ENCODE data around the gene LMX1B. TPM values are rescaled to one million over a fixed set of nuclear protein-coding genes. Genes with fewer than 3 reads are reported as not detected.
"Not testable (repeated sequence)": the region's sequence is repeated elsewhere in the genome, so short reads cannot be mapped to it uniquely, and the experiment has no call there.

LMX1B gene
- total RNA-seq, 1 experiment from 2014 or later = not detected

- not testable (repeated sequence) for H3K9me2 ChIP-seq (replicated peaks; ENCODE audit: insufficient read depth, low read length); H2AFZ ChIP-seq (ENCODE audit: low read length); H3K79me2 ChIP-seq (ENCODE audit: low read length); DNase-seq; H3K4me2 ChIP-seq (ENCODE audit: low read depth, low read length, poor library complexity, severe bottlenecking); H3K4me3 ChIP-seq (ENCODE audit: low read length); H3K27me3 ChIP-seq (ENCODE audit: low read length); H3K9ac ChIP-seq (ENCODE audit: low read length); H3K27ac ChIP-seq (ENCODE audit: low read length); H4K20me1 ChIP-seq (ENCODE audit: insufficient read depth, low read depth, low read length); H3K4me1 ChIP-seq (ENCODE audit: low read length); H3K9me3 ChIP-seq (ENCODE audit: low read length); H3K36me3 ChIP-seq (ENCODE audit: insufficient read depth, low read length)
Observed at GRCh38 chr9:126707712-126708111, 94.0 kb downstream of the LMX1B start.

DNA sequence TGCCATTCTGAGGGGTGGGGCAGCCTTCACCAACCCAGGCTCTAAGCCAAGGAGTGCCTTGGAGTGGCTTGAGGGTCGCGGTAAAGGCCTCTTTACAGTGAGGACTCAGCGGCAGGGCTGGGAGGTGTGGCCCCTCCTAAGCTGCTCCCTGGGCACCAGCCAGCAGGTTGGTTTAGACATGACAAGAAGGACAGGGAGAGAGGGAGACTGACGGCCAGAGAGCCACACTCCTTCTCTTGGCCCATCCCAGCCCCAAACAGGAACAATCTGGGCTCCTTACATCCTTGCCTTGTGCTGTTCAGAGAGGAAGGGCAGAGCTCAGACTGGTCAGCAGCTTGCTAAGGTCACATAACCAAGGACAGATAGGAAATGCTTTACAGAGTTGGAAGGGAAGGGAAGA is 94.5 kb downstream of the LMX1B start:
- H3K36me3 ChIP-seq (ENCODE audit: insufficient read depth, low read length) = no peaks in the 10 kb centered on the region
- no peak overlapping the region for H3K9ac ChIP-seq (ENCODE audit: low read length)
- H3K79me2 ChIP-seq (ENCODE audit: low read length) = no peaks in the 10 kb centered on the region
- no peaks in the 10 kb centered on the region for H3K27me3 ChIP-seq (ENCODE audit: low read length)
- no peaks in the 10 kb centered on the region for H3K9me2 ChIP-seq (replicated peaks; ENCODE audit: insufficient read depth, low read length)
- no peak for DNase-seq
- no peaks in the 10 kb centered on the region for H3K4me1 ChIP-seq (ENCODE audit: low read length)
- no peaks in the 10 kb centered on the region for H4K20me1 ChIP-seq (ENCODE audit: insufficient read depth, low read depth, low read length)
- no peak overlapping the region for H3K4me2 ChIP-seq (ENCODE audit: low read depth, low read length, poor library complexity, severe bottlenecking)
- no peak overlapping the region for H3K4me3 ChIP-seq (ENCODE audit: low read length)
- H2AFZ ChIP-seq (ENCODE audit: low read length) = no peak overlapping the region
- H3K27ac ChIP-seq (ENCODE audit: low read length) = no peak overlapping the region
- no peaks in the 10 kb centered on the region for H3K9me3 ChIP-seq (ENCODE audit: low read length)

DNA sequence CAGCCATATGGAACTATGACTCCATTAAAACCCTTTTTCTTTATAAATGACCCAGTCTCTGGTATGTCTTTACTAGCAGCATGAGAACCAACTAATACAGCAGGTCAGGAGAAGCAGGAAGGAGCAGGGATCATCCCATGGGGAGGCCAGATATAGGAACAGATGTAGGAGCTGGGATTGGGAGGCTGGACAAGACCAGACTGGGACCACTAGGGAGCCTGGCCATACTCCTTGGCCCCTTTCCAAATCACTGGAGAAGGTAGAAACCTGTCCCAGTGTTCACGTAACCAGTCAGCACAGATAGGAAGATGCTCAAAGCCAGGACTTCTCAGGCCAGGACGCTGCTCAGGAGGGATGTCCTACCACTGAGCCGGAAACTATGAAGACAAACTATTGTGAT is 95.5 kb downstream of the LMX1B start:
- Histone ChIP-seq H3K4me3 (ENCODE audit: low read length) (no peak overlapping the region), H3K4me1 (ENCODE audit: low read length) (no peaks in the 10 kb centered on the region), H3K9me3 (ENCODE audit: low read length) (no peaks in the 10 kb centered on the region), H3K27me3 (ENCODE audit: low read length) (no peaks in the 10 kb centered on the region), H3K79me2 (ENCODE audit: low read length) (no peaks in the 10 kb centered on the region), H4K20me1 (ENCODE audit: insufficient read depth, low read depth, low read length) (no peaks in the 10 kb centered on the region), H3K36me3 (ENCODE audit: insufficient read depth, low read length) (no peaks in the 10 kb centered on the region), H3K9ac (ENCODE audit: low read length) (no peak overlapping the region), H3K9me2 (replicated peaks; ENCODE audit: insufficient read depth, low read length) (no peaks in the 10 kb centered on the region), H3K4me2 (ENCODE audit: low read depth, low read length, poor library complexity, severe bottlenecking) (no peak overlapping the region), H3K27ac (ENCODE audit: low read length) (no peak overlapping the region), H2AFZ (ENCODE audit: low read length) (no peak overlapping the region)
- DNase-seq = no peak

DNA sequence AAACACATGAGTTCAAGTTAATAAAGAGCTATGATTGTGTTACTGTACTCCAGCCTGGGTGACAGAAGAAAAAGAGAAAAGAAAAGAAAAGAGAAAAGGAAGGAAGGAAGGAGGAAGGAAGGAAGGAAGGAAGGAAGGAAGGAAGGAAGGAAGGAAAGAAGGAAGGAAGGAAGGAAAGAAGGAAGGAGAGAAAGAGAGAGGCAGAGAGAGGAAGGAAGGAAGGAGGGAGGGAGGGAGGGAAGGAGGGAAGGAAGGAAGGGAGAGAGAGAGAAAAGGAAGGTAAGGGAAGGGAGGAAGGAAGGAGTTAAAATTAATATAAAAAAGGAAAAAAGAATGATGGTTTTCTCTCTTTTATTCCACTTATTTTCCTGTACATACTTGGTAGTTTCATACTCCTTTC is 101.7 kb downstream of the LMX1B start:
- no peak overlapping the region for H3K4me2 ChIP-seq (ENCODE audit: low read depth, low read length, poor library complexity, severe bottlenecking)
- H3K9me3 ChIP-seq (ENCODE audit: low read length) = no peaks in the 10 kb centered on the region
- H4K20me1 ChIP-seq (ENCODE audit: insufficient read depth, low read depth, low read length) = no peaks in the 10 kb centered on the region
- H3K9ac ChIP-seq (ENCODE audit: low read length) = no peak overlapping the region
- H3K36me3 ChIP-seq (ENCODE audit: insufficient read depth, low read length) = no peaks in the 10 kb centered on the region
- DNase-seq = no peak
- no peak overlapping the region for H2AFZ ChIP-seq (ENCODE audit: low read length)
- no peaks in the 10 kb centered on the region for H3K79me2 ChIP-seq (ENCODE audit: low read length)
- peaks cover 8% of the 10 kb centered on the region for H3K4me1 ChIP-seq (ENCODE audit: low read length)
- no peaks in the 10 kb centered on the region for H3K9me2 ChIP-seq (replicated peaks; ENCODE audit: insufficient read depth, low read length)
- H3K4me3 ChIP-seq (ENCODE audit: low read length) = no peak overlapping the region
- no peak overlapping the region for H3K27ac ChIP-seq (ENCODE audit: low read length)
- no peaks in the 10 kb centered on the region for H3K27me3 ChIP-seq (ENCODE audit: low read length)

DNA sequence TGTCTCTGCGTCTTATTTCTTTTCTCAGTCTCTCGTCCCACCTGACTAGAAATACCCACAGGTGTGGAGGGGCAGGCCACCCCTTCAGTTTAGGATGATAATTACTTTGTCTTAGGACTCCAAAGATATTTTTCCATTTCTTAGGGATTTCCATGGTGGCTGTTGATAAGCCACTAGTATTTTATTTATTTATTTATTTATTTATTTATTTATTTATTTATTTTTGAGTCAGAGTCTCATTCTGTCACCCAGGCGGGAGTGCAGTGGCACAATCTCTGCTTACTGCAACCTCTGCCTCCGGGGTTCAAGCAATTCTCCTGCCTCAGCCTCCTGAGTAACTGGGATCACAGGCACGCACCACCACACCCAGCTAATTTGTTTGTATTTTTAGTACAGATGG is 103.7 kb downstream of the LMX1B start:
- H3K9me3 ChIP-seq (ENCODE audit: low read length); H3K9me2 ChIP-seq (replicated peaks; ENCODE audit: insufficient read depth, low read length); DNase-seq: not testable (repeated sequence)

DNA sequence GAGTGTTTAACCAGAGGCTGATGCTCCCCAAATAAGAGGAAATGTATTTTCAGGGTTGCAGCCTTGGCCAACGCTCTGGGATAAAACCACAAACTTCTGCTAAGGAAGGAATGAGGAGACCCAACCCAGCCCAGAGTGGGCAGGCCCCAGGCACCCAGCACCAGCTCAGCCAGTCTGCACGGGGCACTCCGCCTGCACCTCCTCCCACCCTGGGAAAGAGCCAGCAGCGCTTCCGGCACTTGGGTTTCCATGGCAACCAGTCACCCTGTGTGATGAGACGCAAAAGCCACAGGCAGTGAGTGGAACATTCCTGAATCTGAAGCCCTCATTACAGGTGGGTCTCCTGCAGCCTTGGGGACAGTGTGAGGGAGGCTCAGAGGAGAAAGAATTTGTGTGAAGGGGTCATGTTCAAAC is 105.9 kb downstream of the LMX1B start:
- peaks cover 25% of the 10 kb centered on the region for H3K4me1 ChIP-seq (ENCODE audit: low read length)
- H3K9me2 ChIP-seq (replicated peaks; ENCODE audit: insufficient read depth, low read length) = no peaks in the 10 kb centered on the region
- no peak overlapping the region for H3K27ac ChIP-seq (ENCODE audit: low read length)
- H3K79me2 ChIP-seq (ENCODE audit: low read length) = no peaks in the 10 kb centered on the region
- H3K4me3 ChIP-seq (ENCODE audit: low read length) = no peak overlapping the region; the same call in 1 of the 2 replicates
- H3K4me2 ChIP-seq (ENCODE audit: low read depth, low read length, poor library complexity, severe bottlenecking) = peak overlapping the region; percentile 11
- H3K27me3 ChIP-seq (ENCODE audit: low read length) = no peaks in the 10 kb centered on the region
- no peaks in the 10 kb centered on the region for H3K9me3 ChIP-seq (ENCODE audit: low read length)
- DNase-seq = peak; percentile 87
- H3K9ac ChIP-seq (ENCODE audit: low read length) = no peak overlapping the region
- no peaks in the 10 kb centered on the region for H3K36me3 ChIP-seq (ENCODE audit: insufficient read depth, low read length)
- H4K20me1 ChIP-seq (ENCODE audit: insufficient read depth, low read depth, low read length) = no peaks in the 10 kb centered on the region
- peak overlapping the region; percentile 88; the same call in 1 of the 2 replicates for H2AFZ ChIP-seq (ENCODE audit: low read length)

More for the DNA sequence above, 103.7 kb downstream of the LMX1B start:
- H3K4me3 ChIP-seq (ENCODE audit: low read length); H3K36me3 ChIP-seq (ENCODE audit: insufficient read depth, low read length); H3K79me2 ChIP-seq (ENCODE audit: low read length); H3K27ac ChIP-seq (ENCODE audit: low read length); H4K20me1 ChIP-seq (ENCODE audit: insufficient read depth, low read depth, low read length); H2AFZ ChIP-seq (ENCODE audit: low read length); H3K9ac ChIP-seq (ENCODE audit: low read length); H3K27me3 ChIP-seq (ENCODE audit: low read length); H3K4me2 ChIP-seq (ENCODE audit: low read depth, low read length, poor library complexity, severe bottlenecking): not testable (repeated sequence)
- H3K4me1 ChIP-seq (ENCODE audit: low read length) = peaks cover 15% of the 10 kb centered on the region

DNA sequence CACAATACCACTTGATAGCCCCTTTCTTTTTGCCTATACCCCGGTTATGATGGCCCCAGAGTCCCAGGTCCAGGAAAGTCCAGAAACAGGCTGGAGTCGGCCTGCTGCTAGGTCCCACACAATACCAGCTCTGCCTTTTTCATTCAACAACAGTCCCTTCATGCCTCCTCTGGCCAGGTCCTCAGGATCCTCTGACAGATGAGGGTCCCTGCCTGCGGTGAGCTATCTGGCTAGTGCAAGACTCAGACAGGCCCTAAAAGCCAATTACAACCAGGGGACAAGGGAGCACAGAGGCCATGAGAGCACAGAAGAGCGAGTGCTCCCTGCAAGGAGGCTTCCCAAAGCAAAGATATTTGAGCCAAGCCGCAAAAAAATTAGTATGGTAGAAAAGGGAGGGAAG is 106.3 kb downstream of the LMX1B start:
- Histone ChIP-seq H3K4me3 (ENCODE audit: low read length) (no peak overlapping the region), H3K4me1 (ENCODE audit: low read length) (peaks cover 25% of the 10 kb centered on the region), H3K9me3 (ENCODE audit: low read length) (no peaks in the 10 kb centered on the region), H4K20me1 (ENCODE audit: insufficient read depth, low read depth, low read length) (no peaks in the 10 kb centered on the region), H3K9ac (ENCODE audit: low read length) (no peak overlapping the region), H3K27me3 (ENCODE audit: low read length) (no peaks in the 10 kb centered on the region), H2AFZ (ENCODE audit: low read length) (no peak overlapping the region), H3K27ac (ENCODE audit: low read length) (no peak overlapping the region), H3K79me2 (ENCODE audit: low read length) (no peaks in the 10 kb centered on the region), H3K9me2 (replicated peaks; ENCODE audit: insufficient read depth, low read length) (no peaks in the 10 kb centered on the region), H3K36me3 (ENCODE audit: insufficient read depth, low read length) (no peaks in the 10 kb centered on the region), H3K4me2 (ENCODE audit: low read depth, low read length, poor library complexity, severe bottlenecking) (no peak overlapping the region)
- DNase-seq = no peak

- H3K36me3 ChIP-seq (ENCODE audit: insufficient read depth, low read length) = no peaks in the 10 kb centered on the region
- no peaks in the 10 kb centered on the region for H3K27me3 ChIP-seq (ENCODE audit: low read length)
- H2AFZ ChIP-seq (ENCODE audit: low read length) = no peak overlapping the region
- no peak for DNase-seq
- H3K27ac ChIP-seq (ENCODE audit: low read length) = no peak overlapping the region
- no peaks in the 10 kb centered on the region for H3K9me3 ChIP-seq (ENCODE audit: low read length)
- H4K20me1 ChIP-seq (ENCODE audit: insufficient read depth, low read depth, low read length) = no peaks in the 10 kb centered on the region
- H3K4me1 ChIP-seq (ENCODE audit: low read length) = peaks cover 25% of the 10 kb centered on the region
- no peaks in the 10 kb centered on the region for H3K79me2 ChIP-seq (ENCODE audit: low read length)
- H3K9ac ChIP-seq (ENCODE audit: low read length) = no peak overlapping the region
- no peak overlapping the region for H3K4me3 ChIP-seq (ENCODE audit: low read length)
- no peaks in the 10 kb centered on the region for H3K9me2 ChIP-seq (replicated peaks; ENCODE audit: insufficient read depth, low read length)
- no peak overlapping the region for H3K4me2 ChIP-seq (ENCODE audit: low read depth, low read length, poor library complexity, severe bottlenecking)
Observed at GRCh38 chr9:126720661-126721563, 107.2 kb downstream of the LMX1B start.

Measured in Karpas-422 (cell line).